Measurements from ENCODE around the gene STRN4. TPM values are rescaled to one million over a fixed set of nuclear protein-coding genes. Genes with fewer than 3 reads are reported as not detected.

STRN4 gene
- total RNA-seq, 1 experiment from 2014 or later = 107 TPM

GRCh38 chr19:46755077-46755852 is 9.0 kb upstream of the STRN4 start:
- no peak for DNase-seq (ENCODE audit: low read depth, low spot score)
- TF ChIP-seq, protein P1, sequence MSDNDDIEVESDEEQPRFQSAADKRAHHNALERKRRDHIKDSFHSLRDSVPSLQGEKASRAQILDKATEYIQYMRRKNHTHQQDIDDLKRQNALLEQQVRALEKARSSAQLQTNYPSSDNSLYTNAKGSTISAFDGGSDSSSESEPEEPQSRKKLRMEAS (IDR thresholded peaks at IDR 0.05) = no peak
- TF ChIP-seq EZH2phosphoT487 (IDR thresholded peaks at IDR 0.05; ENCODE audit: borderline replicate concordance) (no peak), JUND (IDR thresholded peaks at IDR 0.05) (no peak), REST (IDR thresholded peaks at IDR 0.05; ENCODE audit: low read depth) (no peak), POLR2AphosphoS5 (IDR thresholded peaks at IDR 0.05; ENCODE audit: low read depth, low read length) (no peak), RAD21 (IDR thresholded peaks at IDR 0.05; ENCODE audit: low read depth) (no peak), POLR2A (IDR thresholded peaks at IDR 0.05; ENCODE audit: borderline replicate concordance, extremely low read depth, insufficient read depth, insufficient read length) (no peak), ELF1 (IDR thresholded peaks at IDR 0.05; ENCODE audit: borderline replicate concordance, low read depth) (no peak), EGR1 (IDR thresholded peaks at IDR 0.05; ENCODE audit: low read depth) (no peak), ZFX (IDR thresholded peaks at IDR 0.05) (no peak), SIN3A (IDR thresholded peaks at IDR 0.05; ENCODE audit: low read depth) (no peak), FOSL1 (IDR thresholded peaks at IDR 0.05; ENCODE audit: low read depth) (no peak), CEBPB (IDR thresholded peaks at IDR 0.05; ENCODE audit: low read depth) (no peak), SP1 (IDR thresholded peaks at IDR 0.05; ENCODE audit: low read depth) (no peak)
- TF ChIP-seq, protein P2, sequence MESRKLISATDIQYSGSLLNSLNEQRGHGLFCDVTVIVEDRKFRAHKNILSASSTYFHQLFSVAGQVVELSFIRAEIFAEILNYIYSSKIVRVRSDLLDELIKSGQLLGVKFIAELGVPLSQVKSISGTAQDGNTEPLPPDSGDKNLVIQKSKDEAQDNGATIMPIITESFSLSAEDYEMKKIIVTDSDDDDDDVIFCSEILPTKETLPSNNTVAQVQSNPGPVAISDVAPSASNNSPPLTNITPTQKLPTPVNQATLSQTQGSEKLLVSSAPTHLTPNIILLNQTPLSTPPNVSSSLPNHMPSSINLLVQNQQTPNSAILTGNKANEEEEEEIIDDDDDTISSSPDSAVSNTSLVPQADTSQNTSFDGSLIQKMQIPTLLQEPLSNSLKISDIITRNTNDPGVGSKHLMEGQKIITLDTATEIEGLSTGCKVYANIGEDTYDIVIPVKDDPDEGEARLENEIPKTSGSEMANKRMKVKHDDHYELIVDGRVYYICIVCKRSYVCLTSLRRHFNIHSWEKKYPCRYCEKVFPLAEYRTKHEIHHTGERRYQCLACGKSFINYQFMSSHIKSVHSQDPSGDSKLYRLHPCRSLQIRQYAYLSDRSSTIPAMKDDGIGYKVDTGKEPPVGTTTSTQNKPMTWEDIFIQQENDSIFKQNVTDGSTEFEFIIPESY (IDR thresholded peaks at IDR 0.05; ENCODE audit: extremely low read depth, insufficient replicate concordance, low read length) = no peak
- TF ChIP-seq, protein P3, sequence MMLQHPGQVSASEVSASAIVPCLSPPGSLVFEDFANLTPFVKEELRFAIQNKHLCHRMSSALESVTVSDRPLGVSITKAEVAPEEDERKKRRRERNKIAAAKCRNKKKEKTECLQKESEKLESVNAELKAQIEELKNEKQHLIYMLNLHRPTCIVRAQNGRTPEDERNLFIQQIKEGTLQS (IDR thresholded peaks at IDR 0.05) = no peak
- intact Hi-C loops (cut with micrococcal nuclease) = no loop called here
- ChIA-PET POLR2A (no interaction called here), CTCF (interaction anchor here (1.0 to 2.4 kb wide), 3 partner anchors 10 to 85 kb away, joined by 3 to 16 read pairs (median 13); no protein-coding TSS in a partner anchor), RAD21 (ENCODE audit: low non-redundant PET in 1 of 2, low total read pairs in 2 of 2, uncharacterized antibody in 2 of 2, unreplicated experiment in 2 of 2) (no interaction called here)
- Histone ChIP-seq H3K27ac (ENCODE audit: low read depth, low read length) (no peak overlapping the region), H3K4me1 (ENCODE audit: control insufficient read depth in 1 of 2, insufficient read depth in 2 of 2, low read length in 2 of 2) (peaks cover 0 to 8% of the 10 kb centered on the region in 2 experiments; a peak in 3 of 4 replicates), H3K36me3 (ENCODE audit: control insufficient read depth in 1 of 2, insufficient read depth in 2 of 2, low read length in 2 of 2) (peaks cover 0 to 2% of the 10 kb centered on the region in 2 experiments; a peak in 1 of 4 replicates), H3K4me2 (ENCODE audit: low read length) (no peak overlapping the region), H2AFZ (ENCODE audit: low read depth, low read length, poor library complexity, severe bottlenecking) (no peak overlapping the region), H3K9me2 (ENCODE audit: insufficient read depth) (no peaks in the 10 kb centered on the region), H3K79me2 (ENCODE audit: insufficient read depth, low read length) (no peaks in the 10 kb centered on the region), H4K20me1 (ENCODE audit: insufficient read depth) (no peaks in the 10 kb centered on the region), H3K27me3 (ENCODE audit: insufficient read depth, low read length) (no peaks in the 10 kb centered on the region), H3K4me3 (replicated peaks in 1 of 2; ENCODE audit: low read depth in 1 of 2, low read length in 2 of 2) (no peak overlapping the region), H3K9me3 (ENCODE audit: control insufficient read depth in 1 of 2, insufficient read depth in 1 of 2, low read depth in 1 of 2, low read length in 2 of 2) (no peaks in the 10 kb centered on the region), H3K9ac (ENCODE audit: low read length) (no peak overlapping the region)
- no TSS peak for BruUV-seq (replicated peaks)
- no peak for ATAC-seq
